ENCODE data around the gene PGLYRP1.

Gene PGLYRP1

DNA sequence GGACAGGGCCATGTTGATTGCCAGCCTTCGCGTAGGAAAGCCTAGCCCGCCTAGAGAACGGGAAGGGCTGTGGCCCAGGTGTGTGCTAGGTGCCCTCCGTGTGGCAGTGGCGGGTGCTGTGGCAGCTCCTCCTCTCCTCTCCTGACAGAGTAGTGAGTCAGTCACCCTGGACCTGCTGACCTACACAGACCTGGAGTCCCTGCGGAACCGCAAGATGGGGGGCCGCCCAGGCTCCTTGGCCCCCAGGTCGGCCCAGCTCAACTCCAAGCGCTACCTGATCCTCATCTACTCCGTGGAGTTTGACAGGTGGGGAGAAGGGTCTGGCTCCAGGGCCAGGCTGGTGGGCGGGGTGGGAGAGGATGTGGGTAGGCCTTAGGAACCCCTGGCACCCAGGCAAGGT, 16.4 kb downstream of the PGLYRP1 start:
- ChIA-PET POLR2A (no interaction called here), CTCF (interaction anchor here (1.7 to 2.3 kb wide), 2 partner anchors 10 to 190 kb away, joined by 5 to 15 read pairs; partner anchors contain the start of gene CCDC61)
- Histone ChIP-seq H3K9me3 (ENCODE audit: control insufficient read depth, insufficient read depth, low read depth, low read length) (no peaks in the 10 kb centered on the region), H3K27ac (ENCODE audit: extremely low read depth, low read depth, low read length) (no peak overlapping the region), H3K4me3 (ENCODE audit: low read depth, low read length) (no peak overlapping the region), H3K36me3 (ENCODE audit: control insufficient read depth in 2 of 2, insufficient read depth in 1 of 2, low read length in 2 of 2) (peaks cover 4 to 15% of the 10 kb centered on the region in 2 experiments; a peak in 2 of 3 replicates), H3K4me1 (ENCODE audit: control insufficient read depth, insufficient read depth, low read length) (no peaks in the 10 kb centered on the region)
- TF ChIP-seq, protein P1, sequence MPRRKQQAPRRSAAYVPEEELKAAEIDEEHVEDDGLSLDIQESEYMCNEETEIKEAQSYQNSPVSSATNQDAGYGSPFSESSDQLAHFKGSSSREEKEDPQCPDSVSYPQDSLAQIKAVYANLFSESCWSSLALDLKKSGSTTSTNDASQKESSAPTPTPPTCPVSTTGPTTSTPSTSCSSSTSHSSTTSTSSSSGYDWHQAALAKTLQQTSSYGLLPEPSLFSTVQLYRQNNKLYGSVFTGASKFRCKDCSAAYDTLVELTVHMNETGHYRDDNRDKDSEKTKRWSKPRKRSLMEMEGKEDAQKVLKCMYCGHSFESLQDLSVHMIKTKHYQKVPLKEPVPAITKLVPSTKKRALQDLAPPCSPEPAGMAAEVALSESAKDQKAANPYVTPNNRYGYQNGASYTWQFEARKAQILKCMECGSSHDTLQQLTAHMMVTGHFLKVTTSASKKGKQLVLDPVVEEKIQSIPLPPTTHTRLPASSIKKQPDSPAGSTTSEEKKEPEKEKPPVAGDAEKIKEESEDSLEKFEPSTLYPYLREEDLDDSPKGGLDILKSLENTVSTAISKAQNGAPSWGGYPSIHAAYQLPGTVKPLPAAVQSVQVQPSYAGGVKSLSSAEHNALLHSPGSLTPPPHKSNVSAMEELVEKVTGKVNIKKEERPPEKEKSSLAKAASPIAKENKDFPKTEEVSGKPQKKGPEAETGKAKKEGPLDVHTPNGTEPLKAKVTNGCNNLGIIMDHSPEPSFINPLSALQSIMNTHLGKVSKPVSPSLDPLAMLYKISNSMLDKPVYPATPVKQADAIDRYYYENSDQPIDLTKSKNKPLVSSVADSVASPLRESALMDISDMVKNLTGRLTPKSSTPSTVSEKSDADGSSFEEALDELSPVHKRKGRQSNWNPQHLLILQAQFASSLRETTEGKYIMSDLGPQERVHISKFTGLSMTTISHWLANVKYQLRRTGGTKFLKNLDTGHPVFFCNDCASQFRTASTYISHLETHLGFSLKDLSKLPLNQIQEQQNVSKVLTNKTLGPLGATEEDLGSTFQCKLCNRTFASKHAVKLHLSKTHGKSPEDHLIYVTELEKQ (tag by site-specific recombination; IDR thresholded peaks at IDR 0.05; ENCODE audit: borderline replicate concordance), result no peak
- no peak for TF ChIP-seq ZNF311 (tag by site-specific recombination; IDR thresholded peaks at IDR 0.05; ENCODE audit: borderline replicate concordance)
- TF ChIP-seq, protein P2, sequence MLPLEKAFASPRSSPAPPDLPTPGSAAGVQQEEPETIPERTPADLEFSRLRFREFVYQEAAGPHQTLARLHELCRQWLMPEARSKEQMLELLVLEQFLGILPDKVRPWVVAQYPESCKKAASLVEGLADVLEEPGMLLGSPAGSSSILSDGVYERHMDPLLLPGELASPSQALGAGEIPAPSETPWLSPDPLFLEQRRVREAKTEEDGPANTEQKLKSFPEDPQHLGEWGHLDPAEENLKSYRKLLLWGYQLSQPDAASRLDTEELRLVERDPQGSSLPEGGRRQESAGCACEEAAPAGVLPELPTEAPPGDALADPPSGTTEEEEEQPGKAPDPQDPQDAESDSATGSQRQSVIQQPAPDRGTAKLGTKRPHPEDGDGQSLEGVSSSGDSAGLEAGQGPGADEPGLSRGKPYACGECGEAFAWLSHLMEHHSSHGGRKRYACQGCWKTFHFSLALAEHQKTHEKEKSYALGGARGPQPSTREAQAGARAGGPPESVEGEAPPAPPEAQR (tag by site-specific recombination; IDR thresholded peaks at IDR 0.05), result no peak
- TF ChIP-seq, protein P3, sequence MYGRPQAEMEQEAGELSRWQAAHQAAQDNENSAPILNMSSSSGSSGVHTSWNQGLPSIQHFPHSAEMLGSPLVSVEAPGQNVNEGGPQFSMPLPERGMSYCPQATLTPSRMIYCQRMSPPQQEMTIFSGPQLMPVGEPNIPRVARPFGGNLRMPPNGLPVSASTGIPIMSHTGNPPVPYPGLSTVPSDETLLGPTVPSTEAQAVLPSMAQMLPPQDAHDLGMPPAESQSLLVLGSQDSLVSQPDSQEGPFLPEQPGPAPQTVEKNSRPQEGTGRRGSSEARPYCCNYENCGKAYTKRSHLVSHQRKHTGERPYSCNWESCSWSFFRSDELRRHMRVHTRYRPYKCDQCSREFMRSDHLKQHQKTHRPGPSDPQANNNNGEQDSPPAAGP (tag by site-specific recombination; IDR thresholded peaks at IDR 0.05), result no peak
- TF ChIP-seq, protein P4, sequence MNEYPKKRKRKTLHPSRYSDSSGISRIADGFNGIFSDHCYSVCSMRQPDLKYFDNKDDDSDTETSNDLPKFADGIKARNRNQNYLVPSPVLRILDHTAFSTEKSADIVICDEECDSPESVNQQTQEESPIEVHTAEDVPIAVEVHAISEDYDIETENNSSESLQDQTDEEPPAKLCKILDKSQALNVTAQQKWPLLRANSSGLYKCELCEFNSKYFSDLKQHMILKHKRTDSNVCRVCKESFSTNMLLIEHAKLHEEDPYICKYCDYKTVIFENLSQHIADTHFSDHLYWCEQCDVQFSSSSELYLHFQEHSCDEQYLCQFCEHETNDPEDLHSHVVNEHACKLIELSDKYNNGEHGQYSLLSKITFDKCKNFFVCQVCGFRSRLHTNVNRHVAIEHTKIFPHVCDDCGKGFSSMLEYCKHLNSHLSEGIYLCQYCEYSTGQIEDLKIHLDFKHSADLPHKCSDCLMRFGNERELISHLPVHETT (tag by site-specific recombination; IDR thresholded peaks at IDR 0.05), result no peak
- TF ChIP-seq ZNF211 (tag by site-specific recombination; IDR thresholded peaks at IDR 0.05; ENCODE audit: low read depth), result no peak
- no peak for TF ChIP-seq ZNF174 (tag by site-specific recombination; IDR thresholded peaks at IDR 0.05)
- TF ChIP-seq ZEB2 (tag by site-specific recombination; IDR thresholded peaks at IDR 0.05), result no peak
- TF ChIP-seq ZNF624 (tag by site-specific recombination; IDR thresholded peaks at IDR 0.05), result no peak
- TF ChIP-seq ZFP37 (tag by site-specific recombination; IDR thresholded peaks at IDR 0.05), result no peak
- TF ChIP-seq ZNF654 (tag by site-specific recombination; IDR thresholded peaks at IDR 0.05; ENCODE audit: low read depth), result no peak

DNA sequence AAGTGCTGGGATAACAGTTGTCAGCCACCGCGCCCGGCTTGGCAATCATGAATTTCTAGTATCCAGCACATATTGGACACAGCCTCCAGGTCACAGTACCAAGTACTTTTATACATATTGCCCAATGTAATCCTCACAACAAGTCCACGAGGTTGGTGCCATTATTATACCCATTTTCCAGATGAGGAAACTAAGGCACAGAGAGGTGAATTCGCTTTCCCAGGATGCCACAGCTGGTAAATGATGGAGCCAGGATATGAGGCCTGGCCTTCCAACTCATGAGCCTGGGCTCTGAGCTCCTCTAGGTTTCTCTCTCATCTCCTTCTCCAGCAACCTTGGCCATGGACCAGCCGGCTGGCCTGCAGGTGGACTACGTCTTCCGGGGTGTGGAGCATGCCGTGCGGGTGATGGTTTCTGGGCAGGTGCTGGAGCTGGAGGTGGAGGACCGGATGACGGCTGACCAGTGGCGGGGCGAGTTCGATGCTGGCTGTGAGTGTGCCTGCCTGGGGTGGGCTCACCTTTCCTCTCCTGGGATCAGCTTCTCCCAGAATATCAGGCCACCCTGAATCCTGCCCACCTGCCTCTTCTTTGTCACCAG, 20.1 kb downstream of the PGLYRP1 start:
- H3K4me1 ChIP-seq (ENCODE audit: control insufficient read depth, insufficient read depth, low read length), result peaks cover 9% of the 10 kb centered on the region
- no peak overlapping the region for H3K27ac ChIP-seq (ENCODE audit: extremely low read depth, low read depth, low read length)
- no peaks in the 10 kb centered on the region for H3K9me3 ChIP-seq (ENCODE audit: control insufficient read depth, insufficient read depth, low read depth, low read length)
- H3K4me3 ChIP-seq (ENCODE audit: low read depth, low read length), result no peak overlapping the region
- TF ChIP-seq ZFP37 (tag by site-specific recombination; IDR thresholded peaks at IDR 0.05) (no peak), ZNF426 (tag by site-specific recombination; IDR thresholded peaks at IDR 0.05) (no peak), ZNF585B (tag by site-specific recombination; IDR thresholded peaks at IDR 0.05) (no peak), ZNF2 (tag by site-specific recombination; IDR thresholded peaks at IDR 0.05) (no peak), ZNF701 (tag by site-specific recombination; IDR thresholded peaks at IDR 0.05) (no peak), OSR2 (tag by site-specific recombination; IDR thresholded peaks at IDR 0.05) (no peak), ZNF544 (tag by site-specific recombination; IDR thresholded peaks at IDR 0.05) (no peak), ZNF366 (tag by site-specific recombination; conservative IDR thresholded peaks at IDR 0.05) (no peak), ZNF114 (tag by site-specific recombination; IDR thresholded peaks at IDR 0.05) (no peak), ZNF433 (tag by site-specific recombination; IDR thresholded peaks at IDR 0.05; ENCODE audit: low read depth) (no peak), HOXA7 (CRISPR knock-in tag; IDR thresholded peaks at IDR 0.05; ENCODE audit: borderline replicate concordance) (no peak), ZNF132 (tag by site-specific recombination; IDR thresholded peaks at IDR 0.05; ENCODE audit: borderline replicate concordance) (no peak), ZNF394 (tag by site-specific recombination; IDR thresholded peaks at IDR 0.05; ENCODE audit: borderline replicate concordance) (no peak), ZBTB7A (tag by site-specific recombination; IDR thresholded peaks at IDR 0.05; ENCODE audit: low read depth) (no peak), TRIM28 (IDR thresholded peaks at IDR 0.05; ENCODE audit: borderline replicate concordance, low read length) (no peak)
- TF ChIP-seq, protein P5, sequence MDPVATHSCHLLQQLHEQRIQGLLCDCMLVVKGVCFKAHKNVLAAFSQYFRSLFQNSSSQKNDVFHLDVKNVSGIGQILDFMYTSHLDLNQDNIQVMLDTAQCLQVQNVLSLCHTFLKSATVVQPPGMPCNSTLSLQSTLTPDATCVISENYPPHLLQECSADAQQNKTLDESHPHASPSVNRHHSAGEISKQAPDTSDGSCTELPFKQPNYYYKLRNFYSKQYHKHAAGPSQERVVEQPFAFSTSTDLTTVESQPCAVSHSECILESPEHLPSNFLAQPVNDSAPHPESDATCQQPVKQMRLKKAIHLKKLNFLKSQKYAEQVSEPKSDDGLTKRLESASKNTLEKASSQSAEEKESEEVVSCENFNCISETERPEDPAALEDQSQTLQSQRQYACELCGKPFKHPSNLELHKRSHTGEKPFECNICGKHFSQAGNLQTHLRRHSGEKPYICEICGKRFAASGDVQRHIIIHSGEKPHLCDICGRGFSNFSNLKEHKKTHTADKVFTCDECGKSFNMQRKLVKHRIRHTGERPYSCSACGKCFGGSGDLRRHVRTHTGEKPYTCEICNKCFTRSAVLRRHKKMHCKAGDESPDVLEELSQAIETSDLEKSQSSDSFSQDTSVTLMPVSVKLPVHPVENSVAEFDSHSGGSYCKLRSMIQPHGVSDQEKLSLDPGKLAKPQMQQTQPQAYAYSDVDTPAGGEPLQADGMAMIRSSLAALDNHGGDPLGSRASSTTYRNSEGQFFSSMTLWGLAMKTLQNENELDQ (tag by site-specific recombination; IDR thresholded peaks at IDR 0.05; ENCODE audit: low read depth), result no peak
- ChIA-PET CTCF (interaction anchor here (0.5 to 1.8 kb wide), 6 partner anchors 7 to 185 kb away, joined by 3 to 6 read pairs (median 4); no protein-coding TSS in a partner anchor), POLR2A (interaction anchor here (0.6 to 0.8 kb wide), 2 partner anchors 11 to 234 kb away, joined by 4 to 5 read pairs; partner anchors contain the start of gene SIX5)
- H3K36me3 ChIP-seq (ENCODE audit: control insufficient read depth in 2 of 2, insufficient read depth in 1 of 2, low read length in 2 of 2), result peaks cover 0 to 13% of the 10 kb centered on the region in 2 experiments; a peak in 2 of 3 replicates

Measured in HEK293 (cell line).